Measurements from ENCODE around the gene OSBPL2.

The OSBPL2 gene

DNA sequence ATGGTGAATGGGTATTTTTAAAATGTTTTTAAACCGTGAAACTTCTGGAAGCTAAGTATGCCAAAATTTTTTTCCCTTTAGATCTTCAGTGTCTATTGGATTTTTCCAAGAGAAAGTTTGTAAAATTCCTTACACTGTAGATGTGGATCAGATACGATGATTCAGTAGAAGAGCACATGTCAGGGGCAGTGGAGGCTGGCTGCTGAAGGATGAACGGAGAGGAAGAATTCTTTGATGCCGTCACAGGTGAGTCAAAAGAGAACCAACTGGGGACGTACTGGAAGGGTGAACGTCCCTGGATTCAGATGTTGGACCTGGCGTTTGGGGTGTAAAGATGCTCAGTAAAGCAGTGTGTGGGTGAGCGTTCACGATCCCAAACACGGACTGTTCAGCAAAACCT lies 17.7 kb downstream of the OSBPL2 start:
- Histone ChIP-seq H2BK120ac (ENCODE audit: low read depth, low read length) (no peak overlapping the region), H2AK5ac (ENCODE audit: low read length) (no peak overlapping the region), H3K23ac (ENCODE audit: low read length) (no peak overlapping the region), H3K4ac (ENCODE audit: low read depth, low read length) (no peak overlapping the region), H4K5ac (ENCODE audit: low read length) (no peak overlapping the region), H2BK15ac (replicated peaks; ENCODE audit: low read depth) (no peak overlapping the region), H3K4me2 (ENCODE audit: low read length) (no peak overlapping the region), H3K4me1 (ENCODE audit: control insufficient read depth, low read depth, low read length) (no peaks in the 10 kb centered on the region), H3K9ac (ENCODE audit: low read length) (no peak overlapping the region), H3K27ac (ENCODE audit: low read depth, low read length) (no peak overlapping the region), H3K79me2 (ENCODE audit: control insufficient read depth, insufficient read depth, low read length) (peaks cover 7% of the 10 kb centered on the region), H3K27me3 (ENCODE audit: insufficient read depth, low read length, poor library complexity) (no peaks in the 10 kb centered on the region), H3K36me3 (ENCODE audit: control insufficient read depth, insufficient read depth, low read length) (no peaks in the 10 kb centered on the region), H3K4me3 (ENCODE audit: low read length) (no peak overlapping the region), H3K56ac (ENCODE audit: low read length) (no peak overlapping the region), H3K18ac (ENCODE audit: low read length) (no peak overlapping the region), H3K79me1 (ENCODE audit: low read length) (peaks cover 11% of the 10 kb centered on the region), H2BK5ac (ENCODE audit: low read length) (no peak overlapping the region), H4K8ac (ENCODE audit: low read depth, low read length) (no peak overlapping the region)
- 100% methylated on average over 1 of the region's 10 CpGs for WGBS (ENCODE audit: extremely low coverage, insufficient coverage, low lambda C conversion rate)
- DNase-seq: no peak

GRCh38 chr20:62258499-62259293 lies 20.4 kb downstream of the OSBPL2 start:
- Histone ChIP-seq H2AK5ac (ENCODE audit: low read length) (no peak overlapping the region), H3K4me1 (ENCODE audit: control insufficient read depth, low read depth, low read length) (no peaks in the 10 kb centered on the region), H2BK15ac (replicated peaks; ENCODE audit: low read depth) (no peak overlapping the region), H3K56ac (ENCODE audit: low read length) (no peak overlapping the region), H3K27me3 (ENCODE audit: insufficient read depth, low read length, poor library complexity) (no peaks in the 10 kb centered on the region), H2BK5ac (ENCODE audit: low read length) (no peak overlapping the region), H3K27ac (ENCODE audit: low read depth, low read length) (no peak overlapping the region), H4K5ac (ENCODE audit: low read length) (no peak overlapping the region), H2BK120ac (ENCODE audit: low read depth, low read length) (no peak overlapping the region), H3K4me2 (ENCODE audit: low read length) (no peak overlapping the region), H3K4me3 (ENCODE audit: low read length) (no peak overlapping the region), H3K18ac (ENCODE audit: low read length) (no peak overlapping the region), H3K36me3 (ENCODE audit: control insufficient read depth, insufficient read depth, low read length) (no peaks in the 10 kb centered on the region), H3K23ac (ENCODE audit: low read length) (no peak overlapping the region), H4K8ac (ENCODE audit: low read depth, low read length) (no peak overlapping the region), H3K79me2 (ENCODE audit: control insufficient read depth, insufficient read depth, low read length) (peaks cover 2% of the 10 kb centered on the region), H3K9ac (ENCODE audit: low read length) (no peak overlapping the region), H3K79me1 (ENCODE audit: low read length) (peaks cover 2% of the 10 kb centered on the region), H3K4ac (ENCODE audit: low read depth, low read length) (no peak overlapping the region)
- DNase-seq: no peak
- no CpG with 5 or more reads among the region's 20 CpGs for WGBS (ENCODE audit: extremely low coverage, insufficient coverage, low lambda C conversion rate)

GRCh38 chr20:62259294-62259565 lies 20.9 kb downstream of the OSBPL2 start:
- no peak overlapping the region for H2BK5ac ChIP-seq (ENCODE audit: low read length)
- peaks cover 2% of the 10 kb centered on the region for H3K79me1 ChIP-seq (ENCODE audit: low read length)
- H3K4me1 ChIP-seq (ENCODE audit: control insufficient read depth, low read depth, low read length): no peaks in the 10 kb centered on the region
- H3K4ac ChIP-seq (ENCODE audit: low read depth, low read length): no peak overlapping the region
- no peak overlapping the region for H3K23ac ChIP-seq (ENCODE audit: low read length)
- DNase-seq: no peak
- no peak overlapping the region for H2AK5ac ChIP-seq (ENCODE audit: low read length)
- no peak overlapping the region for H2BK15ac ChIP-seq (replicated peaks; ENCODE audit: low read depth)
- H3K27ac ChIP-seq (ENCODE audit: low read depth, low read length): no peak overlapping the region
- H3K79me2 ChIP-seq (ENCODE audit: control insufficient read depth, insufficient read depth, low read length): no peaks in the 10 kb centered on the region
- H4K5ac ChIP-seq (ENCODE audit: low read length): no peak overlapping the region
- H4K8ac ChIP-seq (ENCODE audit: low read depth, low read length): no peak overlapping the region
- no peaks in the 10 kb centered on the region for H3K36me3 ChIP-seq (ENCODE audit: control insufficient read depth, insufficient read depth, low read length)
- no peak overlapping the region for H3K4me3 ChIP-seq (ENCODE audit: low read length)
- no peak overlapping the region for H3K9ac ChIP-seq (ENCODE audit: low read length)
- no peak overlapping the region for H3K56ac ChIP-seq (ENCODE audit: low read length)
- H3K4me2 ChIP-seq (ENCODE audit: low read length): no peak overlapping the region
- no peak overlapping the region for H3K18ac ChIP-seq (ENCODE audit: low read length)
- H2BK120ac ChIP-seq (ENCODE audit: low read depth, low read length): no peak overlapping the region
- no CpG with 5 or more reads among the region's 8 CpGs for WGBS (ENCODE audit: extremely low coverage, insufficient coverage, low lambda C conversion rate)
- no peaks in the 10 kb centered on the region for H3K27me3 ChIP-seq (ENCODE audit: insufficient read depth, low read length, poor library complexity)

GRCh38 chr20:62262064-62262463 lies 23.7 kb downstream of the OSBPL2 start:
- Histone ChIP-seq H3K4me2 (ENCODE audit: low read length) (no peak overlapping the region), H3K56ac (ENCODE audit: low read length) (no peak overlapping the region), H2BK15ac (replicated peaks; ENCODE audit: low read depth) (no peak overlapping the region), H4K5ac (ENCODE audit: low read length) (no peak overlapping the region), H3K79me2 (ENCODE audit: control insufficient read depth, insufficient read depth, low read length) (no peaks in the 10 kb centered on the region), H3K4me1 (ENCODE audit: control insufficient read depth, low read depth, low read length) (no peaks in the 10 kb centered on the region), H3K18ac (ENCODE audit: low read length) (no peak overlapping the region), H3K4ac (ENCODE audit: low read depth, low read length) (no peak overlapping the region), H3K79me1 (ENCODE audit: low read length) (no peaks in the 10 kb centered on the region), H3K27ac (ENCODE audit: low read depth, low read length) (no peak overlapping the region), H3K9ac (ENCODE audit: low read length) (no peak overlapping the region), H2AK5ac (ENCODE audit: low read length) (no peak overlapping the region), H3K36me3 (ENCODE audit: control insufficient read depth, insufficient read depth, low read length) (peaks cover 3% of the 10 kb centered on the region), H3K4me3 (ENCODE audit: low read length) (no peak overlapping the region), H2BK120ac (ENCODE audit: low read depth, low read length) (no peak overlapping the region), H2BK5ac (ENCODE audit: low read length) (no peak overlapping the region), H4K8ac (ENCODE audit: low read depth, low read length) (no peak overlapping the region), H3K23ac (ENCODE audit: low read length) (no peak overlapping the region), H3K27me3 (ENCODE audit: insufficient read depth, low read length, poor library complexity) (no peaks in the 10 kb centered on the region)
- no peak for DNase-seq
- WGBS (ENCODE audit: extremely low coverage, insufficient coverage, low lambda C conversion rate): no CpG with 5 or more reads among the region's 10 CpGs

- Histone ChIP-seq H2BK15ac (replicated peaks; ENCODE audit: low read depth) (no peak overlapping the region), H3K18ac (ENCODE audit: low read length) (no peak overlapping the region), H3K79me2 (ENCODE audit: control insufficient read depth, insufficient read depth, low read length) (no peaks in the 10 kb centered on the region), H2BK5ac (ENCODE audit: low read length) (no peak overlapping the region), H3K4me3 (ENCODE audit: low read length) (no peak overlapping the region), H2AK5ac (ENCODE audit: low read length) (no peak overlapping the region), H3K4me2 (ENCODE audit: low read length) (no peak overlapping the region), H3K56ac (ENCODE audit: low read length) (no peak overlapping the region), H3K27me3 (ENCODE audit: insufficient read depth, low read length, poor library complexity) (no peaks in the 10 kb centered on the region), H4K8ac (ENCODE audit: low read depth, low read length) (no peak overlapping the region), H3K9ac (ENCODE audit: low read length) (no peak overlapping the region), H3K4me1 (ENCODE audit: control insufficient read depth, low read depth, low read length) (no peaks in the 10 kb centered on the region), H3K36me3 (ENCODE audit: control insufficient read depth, insufficient read depth, low read length) (peaks cover 3% of the 10 kb centered on the region), H2BK120ac (ENCODE audit: low read depth, low read length) (no peak overlapping the region), H3K27ac (ENCODE audit: low read depth, low read length) (no peak overlapping the region), H3K79me1 (ENCODE audit: low read length) (no peaks in the 10 kb centered on the region), H4K5ac (ENCODE audit: low read length) (no peak overlapping the region), H3K4ac (ENCODE audit: low read depth, low read length) (no peak overlapping the region), H3K23ac (ENCODE audit: low read length) (no peak overlapping the region)
- WGBS (ENCODE audit: extremely low coverage, insufficient coverage, low lambda C conversion rate): no CpG with 5 or more reads among the region's 14 CpGs
- no peak for DNase-seq
Observed at GRCh38 chr20:62263396-62263795, 25.1 kb downstream of the OSBPL2 start.

- H3K79me2 ChIP-seq (ENCODE audit: control insufficient read depth, insufficient read depth, low read length): no peaks in the 10 kb centered on the region
- peaks cover 3% of the 10 kb centered on the region for H3K36me3 ChIP-seq (ENCODE audit: control insufficient read depth, insufficient read depth, low read length)
- no peak overlapping the region for H4K5ac ChIP-seq (ENCODE audit: low read length)
- H3K27ac ChIP-seq (ENCODE audit: low read depth, low read length): no peak overlapping the region
- no peak overlapping the region for H2BK120ac ChIP-seq (ENCODE audit: low read depth, low read length)
- no peak overlapping the region for H2AK5ac ChIP-seq (ENCODE audit: low read length)
- no peak overlapping the region for H3K18ac ChIP-seq (ENCODE audit: low read length)
- H2BK15ac ChIP-seq (replicated peaks; ENCODE audit: low read depth): no peak overlapping the region
- no peak for DNase-seq
- H3K4me3 ChIP-seq (ENCODE audit: low read length): no peak overlapping the region
- H2BK5ac ChIP-seq (ENCODE audit: low read length): no peak overlapping the region
- H3K4me2 ChIP-seq (ENCODE audit: low read length): no peak overlapping the region
- H3K9ac ChIP-seq (ENCODE audit: low read length): no peak overlapping the region
- no CpG with 5 or more reads among the region's 1 CpG for WGBS (ENCODE audit: extremely low coverage, insufficient coverage, low lambda C conversion rate)
- no peak overlapping the region for H3K4ac ChIP-seq (ENCODE audit: low read depth, low read length)
- no peak overlapping the region for H4K8ac ChIP-seq (ENCODE audit: low read depth, low read length)
- no peak overlapping the region for H3K56ac ChIP-seq (ENCODE audit: low read length)
- no peaks in the 10 kb centered on the region for H3K4me1 ChIP-seq (ENCODE audit: control insufficient read depth, low read depth, low read length)
- no peak overlapping the region for H3K23ac ChIP-seq (ENCODE audit: low read length)
- H3K79me1 ChIP-seq (ENCODE audit: low read length): no peaks in the 10 kb centered on the region
- H3K27me3 ChIP-seq (ENCODE audit: insufficient read depth, low read length, poor library complexity): no peaks in the 10 kb centered on the region
Observed at GRCh38 chr20:62265365-62265764, 27.0 kb downstream of the OSBPL2 start.
